GM18498 (cell line): ENCODE results near the gene PTPRB.

Experiments
- ATAC-seq: cut with Tn5 transposase; IDR thresholded peaks from one replicate; pipeline ENCODE4 v1.9.1; 2021; ENCODE audit warnings: mild to moderate bottlenecking, moderate library complexity; ENCODE audit not compliant: unreplicated experiment

PTPRB gene

GRCh38 chr12:70637303-70638085 is at the start of gene PTPRB:
PTPRB (minus strand) TSS chr12:70637429; CDS start chr12:70637395, 34 bp downstream.
- ATAC-seq = no peak

- ATAC-seq = no peak
Measured at GRCh38 chr12:70686907-70687306, 49.7 kb upstream of the PTPRB start.

- ATAC-seq = no peak
Measured at GRCh38 chr12:70686299-70686698, 49.1 kb upstream of the PTPRB start.

- ATAC-seq = no peak
Measured at GRCh38 chr12:70683976-70684375, 46.7 kb upstream of the PTPRB start.

- no peak for ATAC-seq
Measured at GRCh38 chr12:70671698-70672097, 34.5 kb upstream of the PTPRB start.

GRCh38 chr12:70670948-70671347 is 33.7 kb upstream of the PTPRB start:
- ATAC-seq = no peak

GRCh38 chr12:70667253-70667652 is 30.0 kb upstream of the PTPRB start:
- ATAC-seq = no peak

GRCh38 chr12:70666364-70666763 is 29.1 kb upstream of the PTPRB start:
- ATAC-seq = no peak

- no peak for ATAC-seq
Measured at GRCh38 chr12:70664465-70664881, 27.2 kb upstream of the PTPRB start.

GRCh38 chr12:70663838-70664237 is 26.6 kb upstream of the PTPRB start:
- no peak for ATAC-seq

GRCh38 chr12:70661466-70662161 is 24.4 kb upstream of the PTPRB start:
- ATAC-seq = no peak

- no peak for ATAC-seq
Measured at GRCh38 chr12:70660620-70661219, 23.5 kb upstream of the PTPRB start.

- ATAC-seq = no peak
Measured at GRCh38 chr12:70660002-70660604, 22.9 kb upstream of the PTPRB start.

- no peak for ATAC-seq
Measured at GRCh38 chr12:70659077-70659606, 21.9 kb upstream of the PTPRB start.

GRCh38 chr12:70657616-70658286 is 20.5 kb upstream of the PTPRB start:
- ATAC-seq = no peak

- no peak for ATAC-seq
Measured at GRCh38 chr12:70652451-70652850, 15.2 kb upstream of the PTPRB start.

- no peak for ATAC-seq
Measured at GRCh38 chr12:70648831-70649230, 11.6 kb upstream of the PTPRB start.

GRCh38 chr12:70648191-70648590 is 11.0 kb upstream of the PTPRB start:
- no peak for ATAC-seq

- ATAC-seq = no peak
Measured at GRCh38 chr12:70646850-70647249, 9.6 kb upstream of the PTPRB start.

GRCh38 chr12:70645494-70646317 is 8.5 kb upstream of the PTPRB start:
- ATAC-seq = no peak
